ENCODE measurements around the gene HBM.
"Not testable (repeated sequence)": the region's sequence is repeated elsewhere in the genome, so short reads cannot be mapped to it uniquely, and the experiment has no call there.

GRCh38 chr16:209359-209758 is 43.6 kb downstream of the HBM start:
- not testable (repeated sequence) for TF ChIP-seq SP1 (IDR thresholded peaks at IDR 0.05); EGR1 (IDR thresholded peaks at IDR 0.05; ENCODE audit: low read depth in 2 of 2); CTCF (IDR thresholded peaks at IDR 0.05; ENCODE audit: low read depth, low read length, missing input control)

Measured in liver (tissue), 3 donors.